A549 (cell line): ENCODE results near the gene ZC3H14. TPM values are rescaled to one million over a fixed set of nuclear protein-coding genes. Genes with fewer than 3 reads are reported as not detected.
"Not testable (repeated sequence)": the region's sequence is repeated elsewhere in the genome, so short reads cannot be mapped to it uniquely, and the experiment has no call there.

Experiments used
- ATAC-seq, 2 experiments: fragments of 200-7000 bp in 1 of 2; fragments of >200 bp in 1 of 2; cut with Nextera tagmentation in 1 of 2; cut with Tn5 transposase in 1 of 2; 3 replicates each; pipeline versions ENCODE4 v1.8.0 to v1.9.1; 2018 to 2020; ENCODE audit warnings: mild to moderate bottlenecking in 1 of 2, moderate library complexity in 1 of 2
- CTCF ChIA-PET: fragments of 300-600 bp; sonication (Branson Sonifier 250); formaldehyde crosslinking; extraction: SDS; loops from one replicate; lab custom pipeline; 2021; ENCODE audit warnings: antibody characterized with exemption, inconsistent platforms; lab: Yijun Ruan, JAX
- POLR2A ChIA-PET: fragments of 350-600 bp; formaldehyde crosslinking; extraction: SDS; loops from one replicate; lab custom pipeline; 2021; ENCODE audit warnings: antibody characterized with exemption, inconsistent platforms; lab: Yijun Ruan, JAX
- DNase-seq, 2 experiments: peaks; one replicate each; pipeline versions ENCODE4 v3.0.0 to v3.0.0-alpha.2; 2011 to 2016; ENCODE audit warnings: low read depth in 1 of 2, low spot score in 1 of 2
- FAIRE-seq: peaks from 2 replicates; lab custom pipeline; 2011; peaks lifted over from hg19 to GRCh38; lab: Jason Lieb, UNC
- H3K27ac ChIP-seq, 2 experiments: fragments of >200 bp; sonication (Bioruptor Twin); formaldehyde crosslinking; 3 replicates each; pipeline ENCODE4 v1.5.1; 2016 to 2017
- H3K4me1 ChIP-seq: fragments of >200 bp; sonication (Bioruptor Twin); formaldehyde crosslinking; 3 replicates; pipeline ENCODE4 v1.6.1; 2016
- H3K4me2 ChIP-seq: fragments of >200 bp; sonication (Bioruptor Twin); formaldehyde crosslinking; 3 replicates; pipeline ENCODE4 v1.6.1; 2016
- H3K4me3 ChIP-seq: fragments of >200 bp; sonication (Bioruptor Twin); formaldehyde crosslinking; 3 replicates; pipeline ENCODE4 v1.5.1; 2016
- H3K9me3 ChIP-seq: fragments of >200 bp; sonication (Bioruptor Twin); formaldehyde crosslinking; 3 replicates; pipeline ENCODE4 v1.6.1; 2016
- BCL3 ChIP-seq: fragments of >200 bp; sonication (Bioruptor Twin); formaldehyde crosslinking; IDR thresholded peaks from 3 replicates; pipeline ENCODE4 v1.6.1; 2016
- BHLHE40 ChIP-seq: IDR thresholded peaks from 2 replicates; pipeline ENCODE4 v1.6.1; 2012; ENCODE audit warnings: low read depth, low read length, inconsistent platforms
- CEBPB ChIP-seq, 2 experiments: fragments of >200 bp in 1 of 2; sonication (Bioruptor Twin) in 1 of 2; formaldehyde crosslinking in 1 of 2; IDR thresholded peaks; 2 replicates each; pipeline ENCODE4 v1.6.1; 2012 to 2016
- CHD2 ChIP-seq: fragments of 150-350 bp; IDR thresholded peaks from 2 replicates; pipeline ENCODE4 v1.6.1; 2014; ENCODE audit warnings: low read length; ENCODE audit not compliant: partially characterized antibody
- CTCF ChIP-seq: fragments of >200 bp; sonication (Bioruptor Twin); formaldehyde crosslinking; IDR thresholded peaks from 3 replicates; pipeline ENCODE4 v1.5.1; 2016
- E2F6 ChIP-seq: IDR thresholded peaks from 2 replicates; pipeline ENCODE4 v1.6.1; 2012; ENCODE audit warnings: low read depth, borderline replicate concordance
- EHF ChIP-seq: fragments of 250-450 bp; sonication (Bioruptor Pico); IDR thresholded peaks from 2 replicates; pipeline ENCODE4 v1.5.0; 2020; ENCODE audit warnings: mild to moderate bottlenecking
- EHMT2 ChIP-seq: fragments of 200-600 bp; sonication (generic); IDR thresholded peaks from 2 replicates; pipeline ENCODE4 v1.6.1; 2016; ENCODE audit warnings: antibody characterized with exemption, low read depth, mild to moderate bottlenecking, moderate library complexity
- ELK1 ChIP-seq: fragments of 150-350 bp; IDR thresholded peaks from 2 replicates; pipeline ENCODE4 v1.6.1; 2014; ENCODE audit warnings: low read depth, mild to moderate bottlenecking, low read length
- EP300 ChIP-seq, 2 experiments: fragments of >200 bp; sonication (Bioruptor Twin); formaldehyde crosslinking; IDR thresholded peaks; 2 replicates in 1 of 2; 3 replicates in 1 of 2; pipeline ENCODE4 v1.6.1; 2016 to 2017
- ESRRA ChIP-seq: fragments of 150-350 bp; IDR thresholded peaks from 2 replicates; pipeline ENCODE4 v1.6.1; 2014; ENCODE audit warnings: mild to moderate bottlenecking, low read length, borderline replicate concordance
- FOSL2 ChIP-seq, 2 experiments: fragments of 450-650 bp in 1 of 2; fragments of >200 bp in 1 of 2; sonication (Bioruptor Twin) in 1 of 2; formaldehyde crosslinking; IDR thresholded peaks; 2 replicates each; pipeline versions ENCODE4 v1.5.0 to v1.6.1; 2016 to 2020; ENCODE audit warnings: mild to moderate bottlenecking in 1 of 2, moderate library complexity in 1 of 2
- FOXS1 ChIP-seq: fragments of 250-450 bp; sonication (Bioruptor Pico); IDR thresholded peaks from 2 replicates; pipeline ENCODE4 v1.5.0; 2020; ENCODE audit warnings: mild to moderate bottlenecking, moderate library complexity
- GATA3 ChIP-seq: IDR thresholded peaks from 2 replicates; pipeline ENCODE4 v1.6.1; 2012; ENCODE audit warnings: borderline replicate concordance
- HES2 ChIP-seq: fragments of >200 bp; sonication (Bioruptor Twin); formaldehyde crosslinking; IDR thresholded peaks from 2 replicates; pipeline ENCODE4 v1.6.1; 2016
- HOXB5 ChIP-seq: fragments of 250-450 bp; sonication (Bioruptor Pico); IDR thresholded peaks from 2 replicates; pipeline ENCODE4 v1.5.0; 2020; ENCODE audit warnings: mild to moderate bottlenecking, moderate library complexity
- JUNB ChIP-seq: fragments of >200 bp; sonication (Bioruptor Twin); formaldehyde crosslinking; IDR thresholded peaks from 2 replicates; pipeline ENCODE4 v1.6.1; 2016
- KDM5A ChIP-seq: fragments of 200-600 bp; sonication (generic); IDR thresholded peaks from 2 replicates; pipeline ENCODE4 v1.6.1; 2016; ENCODE audit warnings: antibody characterized with exemption, mild to moderate bottlenecking
- MAFK ChIP-seq: fragments of 450-650 bp; IDR thresholded peaks from 2 replicates; pipeline ENCODE4 v1.6.1; 2014; ENCODE audit not compliant: partially characterized antibody
- MAZ ChIP-seq: fragments of 150-350 bp; IDR thresholded peaks from 2 replicates; pipeline ENCODE4 v1.6.1; 2014; ENCODE audit warnings: antibody characterized with exemption, low read depth, low read length, borderline replicate concordance
- NFE2L2 ChIP-seq: fragments of 150-350 bp; conservative IDR thresholded peaks from 2 replicates; pipeline ENCODE4 v1.6.1; 2014; ENCODE audit warnings: low read length
- NPAS2 ChIP-seq: fragments of 250-450 bp; sonication (Bioruptor Pico); IDR thresholded peaks from 2 replicates; pipeline ENCODE4 v1.8.0; 2022; ENCODE audit warnings: mild to moderate bottlenecking, moderate library complexity, borderline replicate concordance
- PBX3 ChIP-seq: IDR thresholded peaks from 2 replicates; pipeline ENCODE4 v1.6.1; 2012
- RARB ChIP-seq: fragments of 250-450 bp; sonication (Bioruptor Pico); IDR thresholded peaks from 2 replicates; pipeline ENCODE4 v1.8.0; 2021; ENCODE audit warnings: mild to moderate bottlenecking, moderate library complexity
- REST ChIP-seq: fragments of 200-600 bp; sonication (generic); IDR thresholded peaks from 2 replicates; pipeline ENCODE4 v1.6.1; 2016; ENCODE audit warnings: antibody characterized with exemption, mild to moderate bottlenecking, moderate library complexity
- ZSCAN20 ChIP-seq: fragments of 250-450 bp; sonication (Bioruptor Pico); IDR thresholded peaks from 2 replicates; pipeline ENCODE4 v1.8.0; 2022; ENCODE audit warnings: mild to moderate bottlenecking, moderate library complexity
- WGBS: methylation state at CpG from one replicate; pipeline ENCODE4 v1.1.6; 2017; ENCODE audit errors: missing lambda C conversion rate; 5-methylcytosine and 5-hydroxymethylcytosine counted together
- polyA plus RNA-seq, 4 experiments: library from polyadenylated mRNA; depleted of rRNA in 3 of 4; stranded (reverse); fragments of >200 nt; fragmentation: RNase III in 1 of 4; extraction: RNeasy Plus Mini Kit Qiagen cat#74134 plus additional on column Dnase treatment in 1 of 4; gene quantifications; 2 replicates in 3 of 4; 3 replicates in 1 of 4; pipeline ENCODE4 v1.2.3, GENCODE V29; 2011 to 2017

Gene ZC3H14
- polyA plus RNA-seq, 2 of the 4 experiments (the other 2 are of a cell fraction): 64.5 to 141 TPM

GRCh38 chr14:88521818-88522217 lies 41.0 kb upstream of the ZC3H14 start:
- Histone ChIP-seq H3K9me3 (no peaks in the 10 kb centered on the region), H3K4me3 (no peak overlapping the region), H3K4me1 (peaks cover 24% of the 10 kb centered on the region), H3K27ac (peak overlapping the region in 1 of 2 experiments; percentile 29; a peak in 1 of 6 replicates), H3K4me2 (no peak overlapping the region)
- ChIA-PET POLR2A (no interaction called here), CTCF (interaction anchor here (0.7 to 0.8 kb wide), 2 partner anchors 31 to 88 kb away, joined by 3 read pairs; no protein-coding TSS in a partner anchor)
- ATAC-seq (no peak), DNase-seq (no peak), FAIRE-seq (no peak)
- TF ChIP-seq MAZ (no peak), FOSL2 (IDR thresholded peaks at IDR 0.05) (no peak), FOSL2 (CRISPR knock-in tag; IDR thresholded peaks at IDR 0.05) (peak; percentile 40; the same call in 1 of the 2 replicates), NFE2L2 (no peak), GATA3 (peak; percentile 60; the same call in 1 of the 2 replicates), JUNB (no peak), NPAS2 (no peak), HES2 (no peak), EP300 (IDR thresholded peaks at IDR 0.05) (no peak), ESRRA (no peak)
- WGBS: 75% methylated on average over 3 of the region's 3 CpGs

GRCh38 chr14:88522393-88522792 lies 40.4 kb upstream of the ZC3H14 start:
- FAIRE-seq (no peak), DNase-seq (no peak), ATAC-seq (no peak)
- Histone ChIP-seq H3K9me3 (no peaks in the 10 kb centered on the region), H3K27ac (peak overlapping the region in 1 of 2 experiments; percentile 29; a peak in 1 of 6 replicates), H3K4me1 (peaks cover 24% of the 10 kb centered on the region), H3K4me3 (no peak overlapping the region), H3K4me2 (no peak overlapping the region)
- TF ChIP-seq CTCF: no peak
- TF ChIP-seq E2F6: no peak
- no peak for TF ChIP-seq ZSCAN20 (CRISPR knock-in tag)
- no peak for TF ChIP-seq BCL3
- TF ChIP-seq RARB (CRISPR knock-in tag): no peak
- no peak for TF ChIP-seq EHF (CRISPR knock-in tag)
- TF ChIP-seq REST: no peak
- no peak for TF ChIP-seq BHLHE40
- TF ChIP-seq MAFK: no peak
- TF ChIP-seq KDM5A: no peak
- no peak for TF ChIP-seq HOXB5
- TF ChIP-seq PBX3: no peak
- no peak for TF ChIP-seq ELK1
- no peak for TF ChIP-seq FOXS1 (CRISPR knock-in tag)
- no peak for TF ChIP-seq CEBPB (IDR thresholded peaks at IDR 0.05)
- TF ChIP-seq CHD2: no peak
- no peak for TF ChIP-seq EHMT2
- TF ChIP-seq FOSL2 (IDR thresholded peaks at IDR 0.05): no peak
- TF ChIP-seq FOSL2 (CRISPR knock-in tag; IDR thresholded peaks at IDR 0.05): no peak
- ChIA-PET POLR2A (no interaction called here), CTCF (interaction anchor here (0.7 to 0.8 kb wide), 3 partner anchors 10 to 88 kb away, joined by 3 read pairs; no protein-coding TSS in a partner anchor)
- 82% methylated on average over 3 of the region's 3 CpGs for WGBS

GRCh38 chr14:88529889-88530288 lies 32.9 kb upstream of the ZC3H14 start:
- H3K27ac ChIP-seq, H3K9me3 ChIP-seq, H3K4me2 ChIP-seq, ATAC-seq, DNase-seq, FAIRE-seq, POLR2A ChIA-PET, H3K4me3 ChIP-seq, H3K4me1 ChIP-seq: not testable (repeated sequence)
- 94% methylated on average over 1 of the region's 1 CpG for WGBS
- CTCF ChIA-PET: interaction anchor here (0.7 to 1.6 kb wide), 2 partner anchors 29 to 30 kb away, joined by 3 to 4 read pairs; no protein-coding TSS in a partner anchor
